Measurements from ENCODE around the gene PPP2R2D. TPM values are rescaled to one million over a fixed set of nuclear protein-coding genes. Genes with fewer than 3 reads are reported as not detected.
"Not testable (repeated sequence)": the region's sequence is repeated elsewhere in the genome, so short reads cannot be mapped to it uniquely, and the experiment has no call there.

The PPP2R2D gene
- total and polyA plus RNA-seq, 4 donors: 41.4 to 55.9 (median 53.1) TPM

DNA sequence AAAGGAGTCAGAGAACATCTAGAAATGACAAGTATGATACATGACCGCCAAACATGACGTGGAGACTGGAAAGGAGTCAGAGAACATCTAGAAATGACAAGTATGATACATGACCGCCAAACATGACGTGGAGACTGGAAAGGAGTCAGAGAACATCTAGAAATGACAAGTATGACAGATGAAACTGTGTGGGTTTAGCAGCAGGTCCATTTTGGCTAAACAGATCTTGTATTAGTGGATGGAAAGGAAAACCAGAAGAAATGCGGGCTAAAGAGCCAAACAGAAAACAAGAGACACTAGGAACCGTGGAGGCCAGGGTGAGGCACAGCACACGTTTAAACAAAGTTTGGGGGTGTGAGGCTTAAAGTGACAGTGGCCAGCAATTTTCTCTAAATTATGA lies 49.1 kb downstream of the PPP2R2D start:
- DNase-seq (ENCODE audit: low read depth in 4 of 6, low spot score in 6 of 6); H3K9me3 ChIP-seq (ENCODE audit: control insufficient read depth, insufficient read depth, low read length); H3K27ac ChIP-seq (ENCODE audit: low read depth, low read length); H3K4me3 ChIP-seq (ENCODE audit: low read depth, low read length); H3K4me1 ChIP-seq (ENCODE audit: control insufficient read depth, insufficient read depth, low read length); H3K27me3 ChIP-seq (ENCODE audit: control insufficient read depth, insufficient read depth, low read length): not testable (repeated sequence)
- WGBS (ENCODE audit: insufficient coverage): 90% methylated on average over 2 of the region's 7 CpGs
- H3K36me3 ChIP-seq (ENCODE audit: control insufficient read depth, insufficient read depth, low read length): peaks cover 81% of the 10 kb centered on the region

- peak in 1 of 6 donors; percentile 29 for DNase-seq (ENCODE audit: low read depth in 4 of 6, low spot score in 6 of 6)
- Histone ChIP-seq H3K27ac (ENCODE audit: low read depth, low read length) (no peak overlapping the region), H3K4me3 (ENCODE audit: low read depth, low read length) (no peak overlapping the region), H3K9me3 (ENCODE audit: control insufficient read depth, insufficient read depth, low read length) (no peaks in the 10 kb centered on the region), H3K27me3 (ENCODE audit: control insufficient read depth, insufficient read depth, low read length) (no peaks in the 10 kb centered on the region), H3K4me1 (ENCODE audit: control insufficient read depth, insufficient read depth, low read length) (no peaks in the 10 kb centered on the region), H3K36me3 (ENCODE audit: control insufficient read depth, insufficient read depth, low read length) (peaks cover 74% of the 10 kb centered on the region)
- 90% methylated on average over 18 of the region's 21 CpGs for WGBS (ENCODE audit: insufficient coverage)
Observed at GRCh38 chr10:131954356-131954965, 53.7 kb downstream of the PPP2R2D start.

GRCh38 chr10:131955591-131956340 lies 55.0 kb downstream of the PPP2R2D start:
- 97% methylated on average over 35 of the region's 38 CpGs for WGBS (ENCODE audit: insufficient coverage)
- peaks cover 78% of the 10 kb centered on the region for H3K36me3 ChIP-seq (ENCODE audit: control insufficient read depth, insufficient read depth, low read length)
- H3K27ac ChIP-seq (ENCODE audit: low read depth, low read length): no peak overlapping the region
- H3K9me3 ChIP-seq (ENCODE audit: control insufficient read depth, insufficient read depth, low read length): no peaks in the 10 kb centered on the region
- H3K4me3 ChIP-seq (ENCODE audit: low read depth, low read length): no peak overlapping the region
- no peaks in the 10 kb centered on the region for H3K4me1 ChIP-seq (ENCODE audit: control insufficient read depth, insufficient read depth, low read length)
- H3K27me3 ChIP-seq (ENCODE audit: control insufficient read depth, insufficient read depth, low read length): no peaks in the 10 kb centered on the region
- DNase-seq (ENCODE audit: low read depth in 4 of 6, low spot score in 6 of 6): no peak

DNA sequence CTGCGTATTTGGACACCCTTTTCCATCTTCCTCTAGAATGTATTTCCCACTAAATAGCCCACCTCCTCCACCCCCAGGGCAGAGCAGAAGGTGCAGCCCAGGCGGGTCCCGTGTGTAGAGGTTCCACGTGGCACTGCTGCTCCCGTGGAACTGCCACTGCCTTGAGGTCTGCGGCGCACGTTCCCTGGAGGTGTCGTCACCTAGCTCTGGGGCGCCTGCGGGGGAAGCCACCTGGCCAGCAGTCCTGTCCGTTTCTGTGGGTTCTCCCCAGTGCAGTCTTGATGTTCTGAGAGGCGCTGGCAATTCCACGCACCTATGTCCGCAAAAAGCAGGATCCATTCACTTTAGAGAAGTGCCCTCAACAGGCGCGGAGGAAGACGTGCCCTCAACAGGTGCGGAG lies 59.0 kb downstream of the PPP2R2D start:
- Histone ChIP-seq H3K4me1 (ENCODE audit: control insufficient read depth, insufficient read depth, low read length) (peaks cover 6% of the 10 kb centered on the region), H3K36me3 (ENCODE audit: control insufficient read depth, insufficient read depth, low read length) (peaks cover 68% of the 10 kb centered on the region), H3K27ac (ENCODE audit: low read depth, low read length) (no peak overlapping the region), H3K27me3 (ENCODE audit: control insufficient read depth, insufficient read depth, low read length) (no peaks in the 10 kb centered on the region), H3K4me3 (ENCODE audit: low read depth, low read length) (no peak overlapping the region), H3K9me3 (ENCODE audit: control insufficient read depth, insufficient read depth, low read length) (no peaks in the 10 kb centered on the region)
- DNase-seq (ENCODE audit: low read depth in 4 of 6, low spot score in 6 of 6): no peak
- 95% methylated on average over 16 of the region's 19 CpGs for WGBS (ENCODE audit: insufficient coverage)

GRCh38 chr10:131960631-131961046 lies 59.8 kb downstream of the PPP2R2D start:
- Histone ChIP-seq H3K27ac (ENCODE audit: low read depth, low read length) (no peak overlapping the region), H3K36me3 (ENCODE audit: control insufficient read depth, insufficient read depth, low read length) (peaks cover 70% of the 10 kb centered on the region)
- DNase-seq (ENCODE audit: low read depth in 4 of 6, low spot score in 6 of 6): no peak

GRCh38 chr10:131961047-131961776 lies 60.4 kb downstream of the PPP2R2D start:
- no peaks in the 10 kb centered on the region for H3K9me3 ChIP-seq (ENCODE audit: control insufficient read depth, insufficient read depth, low read length)
- H3K27me3 ChIP-seq (ENCODE audit: control insufficient read depth, insufficient read depth, low read length): no peaks in the 10 kb centered on the region
- no peak overlapping the region for H3K4me3 ChIP-seq (ENCODE audit: low read depth, low read length)
- peaks cover 6% of the 10 kb centered on the region for H3K4me1 ChIP-seq (ENCODE audit: control insufficient read depth, insufficient read depth, low read length)
- DNase-seq (ENCODE audit: low read depth in 4 of 6, low spot score in 6 of 6): no peak
- H3K36me3 ChIP-seq (ENCODE audit: control insufficient read depth, insufficient read depth, low read length): peaks cover 67% of the 10 kb centered on the region
- WGBS (ENCODE audit: insufficient coverage): 81% methylated on average over 25 of the region's 26 CpGs
- no peak overlapping the region for H3K27ac ChIP-seq (ENCODE audit: low read depth, low read length)

More at GRCh38 chr10:131960631-131961046, 59.8 kb downstream of the PPP2R2D start:
- Histone ChIP-seq H3K27me3 (ENCODE audit: control insufficient read depth, insufficient read depth, low read length) (no peaks in the 10 kb centered on the region), H3K4me1 (ENCODE audit: control insufficient read depth, insufficient read depth, low read length) (peaks cover 6% of the 10 kb centered on the region), H3K4me3 (ENCODE audit: low read depth, low read length) (no peak overlapping the region), H3K9me3 (ENCODE audit: control insufficient read depth, insufficient read depth, low read length) (no peaks in the 10 kb centered on the region)
- 81% methylated on average over 18 of the region's 18 CpGs for WGBS (ENCODE audit: insufficient coverage)

DNA sequence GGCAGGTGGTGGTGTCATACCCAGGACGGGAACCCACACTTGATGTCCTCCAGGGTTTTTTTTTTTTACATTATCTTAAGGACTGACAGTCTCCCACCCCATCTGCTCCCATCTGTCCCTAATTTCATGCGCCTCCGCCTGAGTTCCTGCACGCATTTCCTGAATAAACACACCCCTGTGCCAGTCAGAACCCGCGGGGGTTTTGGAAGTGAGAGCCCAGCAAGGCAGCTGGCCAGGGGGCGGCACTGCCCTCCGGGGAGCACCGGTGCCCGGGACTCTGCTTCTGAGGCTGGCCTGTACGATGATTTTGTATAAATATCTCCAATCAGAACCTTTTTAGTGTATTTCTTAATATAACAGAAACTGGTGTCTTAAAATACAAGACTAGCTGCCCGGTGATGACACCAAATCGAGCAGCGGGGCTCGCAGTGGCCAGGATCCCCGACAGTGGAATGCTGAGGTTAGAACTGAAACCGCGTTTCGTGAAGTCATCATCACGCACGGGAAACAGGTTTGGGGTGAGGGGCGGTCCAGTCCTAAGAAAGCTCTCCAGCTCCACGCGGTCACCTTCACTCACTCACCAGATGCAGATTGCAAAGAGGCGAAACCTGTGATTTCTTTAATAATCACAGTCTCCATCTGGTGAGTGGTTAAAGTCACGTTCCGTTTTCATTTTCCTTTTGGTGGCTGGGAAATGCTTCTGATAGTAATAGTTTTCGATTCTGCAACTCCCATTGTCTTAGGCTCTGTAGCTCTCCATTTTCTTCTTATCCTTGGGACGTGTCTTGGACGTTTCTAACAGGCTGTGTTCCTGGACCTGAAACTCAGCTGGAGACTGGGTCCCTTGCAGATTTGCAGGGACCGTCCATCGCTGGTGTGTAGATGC lies 61.2 kb downstream of the PPP2R2D start:
- Histone ChIP-seq H3K4me1 (ENCODE audit: control insufficient read depth, insufficient read depth, low read length) (peaks cover 6% of the 10 kb centered on the region), H3K4me3 (ENCODE audit: low read depth, low read length) (no peak overlapping the region), H3K27me3 (ENCODE audit: control insufficient read depth, insufficient read depth, low read length) (no peaks in the 10 kb centered on the region), H3K27ac (ENCODE audit: low read depth, low read length) (no peak overlapping the region), H3K36me3 (ENCODE audit: control insufficient read depth, insufficient read depth, low read length) (peaks cover 66% of the 10 kb centered on the region), H3K9me3 (ENCODE audit: control insufficient read depth, insufficient read depth, low read length) (no peaks in the 10 kb centered on the region)
- WGBS (ENCODE audit: insufficient coverage): 79% methylated on average over 12 of the region's 32 CpGs
- peak in 2 of 6 donors; percentile 25 to 37 for DNase-seq (ENCODE audit: low read depth in 4 of 6, low spot score in 6 of 6)

DNA sequence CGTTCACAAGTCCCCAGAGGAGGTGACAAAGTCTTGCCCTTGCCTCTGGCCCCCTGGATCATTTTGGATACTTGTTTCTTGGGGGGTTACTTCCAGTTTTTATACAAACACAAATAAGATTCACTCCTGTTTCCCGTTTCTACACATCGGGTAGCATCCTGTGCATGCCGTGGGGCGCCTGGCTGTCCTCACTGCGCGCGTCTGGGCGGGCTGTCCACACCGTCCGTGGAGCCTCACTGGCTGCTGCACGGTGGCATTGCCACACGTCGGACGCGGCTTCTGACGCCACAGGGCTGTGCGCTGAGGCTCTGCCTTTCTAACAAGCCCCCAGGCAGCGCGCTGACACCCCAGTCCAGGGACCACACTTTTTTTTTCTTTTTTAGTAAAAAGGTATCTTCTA lies 62.5 kb downstream of the PPP2R2D start:
- WGBS (ENCODE audit: insufficient coverage): 90% methylated on average over 13 of the region's 20 CpGs
- Histone ChIP-seq H3K9me3 (ENCODE audit: control insufficient read depth, insufficient read depth, low read length) (no peaks in the 10 kb centered on the region), H3K27me3 (ENCODE audit: control insufficient read depth, insufficient read depth, low read length) (no peaks in the 10 kb centered on the region), H3K36me3 (ENCODE audit: control insufficient read depth, insufficient read depth, low read length) (peaks cover 53% of the 10 kb centered on the region), H3K4me1 (ENCODE audit: control insufficient read depth, insufficient read depth, low read length) (peaks cover 6% of the 10 kb centered on the region), H3K27ac (ENCODE audit: low read depth, low read length) (no peak overlapping the region), H3K4me3 (ENCODE audit: low read depth, low read length) (no peak overlapping the region)
- no peak for DNase-seq (ENCODE audit: low read depth in 4 of 6, low spot score in 6 of 6)

DNA sequence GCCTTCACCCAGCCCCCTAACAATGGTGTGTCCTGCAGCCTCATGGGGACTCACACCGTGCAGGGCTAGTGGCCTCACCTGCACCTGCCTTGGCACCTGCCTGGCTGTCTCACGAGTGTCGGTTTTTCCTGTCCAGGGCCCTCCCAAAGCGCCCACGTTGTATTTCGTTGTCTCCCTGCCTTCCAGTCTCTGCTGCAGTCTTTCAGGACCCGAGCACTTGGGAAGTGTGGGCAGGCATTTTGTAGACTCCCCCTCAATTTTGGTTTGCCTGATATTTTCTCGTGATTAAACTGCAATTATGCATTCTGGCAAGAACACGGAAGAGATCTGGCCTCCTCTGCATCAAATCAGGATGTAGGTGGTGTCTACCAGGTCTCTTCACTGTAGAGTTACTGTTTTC lies 63.0 kb downstream of the PPP2R2D start:
- no peak for DNase-seq (ENCODE audit: low read depth in 4 of 6, low spot score in 6 of 6)
- no peak overlapping the region for H3K27ac ChIP-seq (ENCODE audit: low read depth, low read length)
- H3K36me3 ChIP-seq (ENCODE audit: control insufficient read depth, insufficient read depth, low read length): peaks cover 52% of the 10 kb centered on the region
- H3K27me3 ChIP-seq (ENCODE audit: control insufficient read depth, insufficient read depth, low read length): no peaks in the 10 kb centered on the region
- H3K4me1 ChIP-seq (ENCODE audit: control insufficient read depth, insufficient read depth, low read length): peaks cover 6% of the 10 kb centered on the region
- 87% methylated on average over 7 of the region's 9 CpGs for WGBS (ENCODE audit: insufficient coverage)
- no peaks in the 10 kb centered on the region for H3K9me3 ChIP-seq (ENCODE audit: control insufficient read depth, insufficient read depth, low read length)
- H3K4me3 ChIP-seq (ENCODE audit: low read depth, low read length): no peak overlapping the region
